Cerebellar cortex (tissue), 1 donor: ENCODE results near the gene HAUS7.

Experiments
- DNase-seq: peaks from one replicate; pipeline ENCODE4 v3.0.0-alpha.2; 2015; ENCODE audit warnings: low spot score

HAUS7 gene

GRCh38 chrX:153438532-153438931, 31.8 kb downstream of the HAUS7 start:
- peak; percentile 43 for DNase-seq

DNA sequence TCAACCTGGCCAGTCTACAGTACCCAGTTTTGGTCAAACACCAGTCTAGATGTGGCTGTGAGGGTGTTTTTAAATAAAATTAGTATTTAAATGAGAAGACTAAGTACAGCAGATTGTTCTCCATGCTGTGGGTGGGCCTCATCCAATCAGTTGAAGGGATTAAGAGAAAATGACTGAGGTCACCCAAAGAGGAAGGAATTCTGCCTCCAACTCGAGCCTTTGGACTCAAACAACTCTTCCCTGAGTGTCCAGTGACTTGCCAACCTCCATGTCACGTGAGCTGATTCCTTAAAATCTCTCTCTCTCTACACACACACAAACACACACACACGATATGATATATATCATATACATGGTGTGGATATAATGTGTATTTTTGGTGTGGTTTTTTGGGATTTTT, 34.5 kb downstream of the HAUS7 start:
- DNase-seq: no peak

DNA sequence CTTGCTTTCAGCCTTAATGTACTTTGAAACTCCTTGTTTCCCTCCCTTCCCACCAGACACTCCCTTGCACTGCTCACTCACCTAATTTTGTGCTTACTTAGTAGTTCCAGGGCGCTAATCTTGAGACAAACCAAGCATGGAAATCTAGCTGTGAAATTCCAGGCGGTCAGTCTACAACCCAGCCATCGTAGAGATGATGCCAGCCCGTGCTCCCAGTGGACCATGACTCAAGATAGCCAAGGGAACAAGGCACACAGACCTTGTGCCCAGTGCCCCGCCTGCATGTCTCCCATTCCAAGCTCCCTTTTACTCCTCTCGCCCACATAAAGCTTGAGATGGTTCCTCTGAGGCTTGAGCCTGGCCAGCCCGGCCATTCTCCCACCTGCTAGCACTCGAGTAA, 35.6 kb downstream of the HAUS7 start:
- DNase-seq: no peak

DNA sequence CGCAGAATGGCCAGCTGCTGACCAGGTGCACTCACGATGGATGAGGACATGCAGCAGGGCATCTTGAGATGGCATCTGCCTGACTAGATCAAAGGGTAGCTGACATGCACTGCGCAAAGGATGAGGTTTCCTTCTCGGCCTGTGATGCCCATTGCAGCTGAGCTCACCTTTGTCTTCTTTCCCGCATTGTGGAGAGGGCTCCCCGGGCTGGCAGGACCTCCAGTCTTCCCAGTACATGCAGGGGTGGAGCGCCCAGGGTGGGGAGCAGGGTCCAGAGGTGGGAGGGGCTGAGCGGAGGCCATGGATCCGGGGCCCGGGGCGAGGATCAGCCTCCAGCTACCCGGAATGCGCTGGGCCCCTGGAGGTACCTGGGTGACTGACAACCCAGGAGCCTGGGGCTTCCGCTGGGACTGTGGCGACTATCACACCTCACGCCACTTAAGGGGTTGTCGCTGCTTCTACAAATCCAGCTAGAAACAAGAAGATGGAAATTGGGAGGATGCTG, 36.5 kb downstream of the HAUS7 start:
- DNase-seq: no peak

DNA sequence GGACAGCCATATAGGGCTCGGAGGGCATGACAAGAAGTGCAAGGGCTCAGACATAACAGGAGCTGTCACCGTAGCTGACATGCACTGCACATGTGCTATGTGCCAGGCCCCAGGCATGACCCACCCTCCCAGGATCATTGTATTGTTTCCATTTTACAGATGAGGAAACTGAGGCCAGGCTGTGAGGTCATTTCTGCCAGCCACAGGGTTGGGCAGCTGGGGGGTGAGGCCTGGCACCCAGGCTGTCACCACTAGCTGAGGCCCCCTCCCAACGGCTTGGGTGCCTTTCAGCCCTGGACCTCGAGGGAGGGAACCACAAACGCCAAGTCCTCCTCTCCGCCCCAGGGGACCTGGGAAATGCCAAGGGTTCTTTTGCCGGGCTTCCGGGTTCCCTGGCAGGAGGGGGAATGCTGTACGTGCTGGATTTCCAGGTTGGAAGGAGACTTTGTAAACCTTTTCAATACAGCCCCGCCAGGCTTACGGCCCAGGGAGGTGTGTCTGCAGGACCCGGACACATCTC, 37.2 kb downstream of the HAUS7 start:
- no peak for DNase-seq

DNA sequence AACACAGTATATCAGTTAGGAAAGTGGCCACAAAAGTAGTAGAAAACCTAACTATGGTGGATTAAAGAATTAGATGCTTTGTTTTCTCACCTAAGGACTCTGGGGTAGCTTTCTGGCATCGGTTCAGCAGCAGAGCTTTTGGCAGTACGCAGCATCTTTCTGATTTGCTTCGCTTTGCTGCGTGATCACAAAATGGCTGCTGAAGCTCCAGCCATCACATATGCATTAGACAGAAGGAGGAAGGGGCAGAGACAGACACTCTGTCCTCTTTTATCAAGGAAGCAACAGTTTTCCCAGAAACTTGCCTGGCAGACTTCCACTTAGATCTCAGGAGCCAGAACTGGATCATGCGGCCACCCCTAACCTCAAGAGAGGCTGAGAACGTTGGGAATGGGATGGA, 39.6 kb downstream of the HAUS7 start:
- no peak for DNase-seq

- no peak for DNase-seq
Measured at GRCh38 chrX:153426204-153426603, 44.2 kb downstream of the HAUS7 start.

GRCh38 chrX:153423652-153424051, 46.7 kb downstream of the HAUS7 start:
- DNase-seq: no peak

DNA sequence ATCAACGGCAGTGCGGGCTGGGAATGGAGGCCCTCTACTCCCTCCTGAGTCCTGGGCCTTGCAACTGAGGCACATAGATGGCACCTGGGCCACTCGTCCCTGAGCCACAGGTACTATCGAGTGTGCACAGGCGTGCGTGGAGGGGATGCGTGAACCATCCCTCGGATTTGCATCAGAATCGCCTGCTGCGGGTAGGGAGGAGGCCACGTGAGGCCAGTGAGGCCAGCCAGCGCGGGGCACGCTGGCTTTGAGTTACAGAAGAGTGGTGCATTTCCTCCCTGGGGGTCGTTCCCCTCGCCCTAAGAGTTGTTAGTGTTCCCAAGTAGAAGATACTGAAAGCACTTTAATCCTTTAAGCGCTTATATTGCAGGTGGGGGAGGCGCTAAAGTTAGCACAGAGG, 48.5 kb downstream of the HAUS7 start:
- DNase-seq: no peak

DNA sequence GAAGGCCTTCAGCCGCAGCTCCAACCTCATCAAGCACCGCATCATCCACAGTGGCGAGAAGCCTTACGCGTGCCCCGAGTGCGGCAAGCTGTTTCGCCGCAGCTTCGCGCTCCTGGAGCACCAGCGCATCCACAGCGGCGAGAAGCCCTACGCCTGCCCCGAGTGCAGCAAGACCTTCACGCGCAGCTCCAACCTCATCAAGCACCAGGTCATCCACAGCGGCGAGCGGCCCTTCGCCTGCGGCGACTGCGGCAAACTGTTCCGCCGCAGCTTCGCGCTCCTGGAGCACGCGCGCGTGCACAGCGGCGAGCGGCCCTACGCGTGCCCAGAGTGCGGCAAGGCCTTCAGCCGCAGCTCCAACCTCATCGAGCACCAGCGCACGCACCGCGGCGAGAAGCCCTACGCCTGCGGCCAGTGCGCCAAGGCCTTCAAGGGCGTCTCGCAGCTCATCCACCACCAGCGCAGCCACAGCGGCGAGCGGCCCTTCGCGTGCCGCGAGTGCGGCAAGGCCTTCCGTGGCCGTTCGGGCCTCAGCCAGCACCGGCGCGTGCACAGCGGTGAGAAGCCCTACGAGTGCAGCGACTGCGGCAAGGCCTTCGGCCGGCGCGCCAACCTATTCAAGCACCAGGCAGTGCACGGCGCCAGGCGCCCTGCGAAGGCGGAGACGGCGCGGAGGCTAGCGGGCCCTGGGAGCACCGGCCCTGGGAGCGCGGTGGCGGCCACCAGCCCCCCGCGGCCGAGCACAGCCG, 49.4 kb downstream of the HAUS7 start:
- no peak for DNase-seq

DNA sequence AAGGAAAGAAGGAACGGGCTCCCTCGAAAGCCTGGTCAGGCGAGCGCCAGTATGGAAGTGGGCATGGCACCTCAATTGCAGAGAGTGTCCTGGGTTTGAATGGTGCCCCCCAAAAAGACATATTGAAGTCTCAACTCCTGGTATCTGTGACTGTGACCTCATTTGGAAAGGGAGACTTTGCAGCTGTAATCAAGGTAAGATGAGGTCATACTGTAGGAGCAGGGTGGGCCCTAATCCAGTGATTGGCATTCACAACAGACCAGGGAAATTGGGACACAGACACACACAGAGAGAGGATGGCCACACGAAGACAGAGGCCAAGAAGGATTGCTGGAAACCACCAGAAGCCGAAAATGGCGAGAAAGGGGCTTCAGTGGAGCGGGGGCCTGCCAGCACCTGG, 52.7 kb downstream of the HAUS7 start:
- DNase-seq: no peak

GRCh38 chrX:153416781-153417450, 53.5 kb downstream of the HAUS7 start:
- DNase-seq: no peak

- DNase-seq: no peak
Measured at GRCh38 chrX:153414856-153415510, 55.4 kb downstream of the HAUS7 start.

GRCh38 chrX:153413731-153414130, 56.6 kb downstream of the HAUS7 start:
- DNase-seq: no peak

- peak; percentile 10 for DNase-seq
Measured at GRCh38 chrX:153412746-153413720, 57.3 kb downstream of the HAUS7 start.

DNA sequence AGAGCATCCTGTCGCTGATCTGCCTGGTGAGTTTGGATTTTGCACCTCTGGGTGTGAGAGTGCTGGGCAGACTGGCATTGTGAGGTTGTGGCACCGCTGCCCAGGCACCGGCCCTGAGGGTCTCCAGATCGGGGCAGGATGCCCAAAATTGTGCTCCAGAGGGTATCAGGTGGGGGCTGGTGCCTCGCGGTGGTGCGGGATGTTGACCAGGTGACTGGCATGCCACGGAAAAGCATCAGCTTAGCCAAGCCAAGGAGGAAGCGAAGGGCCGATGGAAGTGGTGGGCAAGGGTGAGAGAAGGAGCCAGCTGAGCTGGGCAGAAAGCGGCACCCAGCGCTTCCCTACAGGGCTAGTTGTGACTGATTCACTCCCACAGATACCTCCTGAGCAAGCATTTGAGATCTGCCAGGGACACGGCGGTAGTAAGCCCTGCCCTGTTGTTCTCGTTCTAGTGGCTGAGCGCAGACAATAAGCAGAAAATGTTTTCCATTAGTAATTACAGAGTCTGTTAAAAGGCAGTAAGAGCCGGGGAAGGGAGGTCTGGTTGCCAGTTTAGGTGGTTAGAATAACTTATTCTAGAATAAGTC, 58.3 kb downstream of the HAUS7 start:
- DNase-seq: peak; percentile 21

DNA sequence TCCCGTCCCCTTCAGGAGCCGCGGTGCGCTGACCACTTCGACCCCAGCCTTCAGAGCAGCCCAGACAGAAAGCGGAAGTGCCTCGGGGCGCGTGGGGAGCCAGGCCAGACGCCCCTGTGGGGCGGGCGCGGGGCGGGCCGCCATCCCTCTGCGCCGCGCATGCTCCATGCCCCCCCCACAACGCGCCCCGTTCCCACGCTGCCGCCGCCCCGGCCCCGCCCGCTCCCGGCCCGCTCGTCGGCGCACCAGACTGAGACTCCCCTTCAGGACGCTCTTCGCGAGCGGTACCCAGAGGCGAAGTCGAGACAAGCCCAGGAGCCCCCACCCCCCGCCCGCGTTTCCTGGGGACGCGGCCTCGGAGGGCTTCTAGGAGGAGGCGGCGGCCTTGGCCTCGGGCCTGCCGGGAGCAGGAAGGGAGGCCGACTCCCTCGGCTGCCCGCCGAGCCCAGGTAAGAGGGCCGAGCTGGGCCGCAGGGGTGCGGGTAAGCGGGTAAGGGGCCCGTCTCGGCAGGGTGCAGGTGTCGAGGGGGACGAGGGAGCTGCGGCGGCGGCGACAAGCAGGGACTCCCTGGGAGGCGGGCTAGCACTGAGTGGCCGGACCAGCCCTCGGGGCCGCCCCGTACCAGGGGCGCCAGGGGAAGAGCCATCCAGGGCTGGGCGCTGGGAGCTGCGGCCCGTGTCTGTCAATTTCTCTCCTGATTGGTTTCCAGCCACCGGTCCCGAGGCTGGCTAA, 59.0 kb downstream of the HAUS7 start, which contains the start of gene ZFP92:
Gene ZFP92, plus strand, starts transcription at position 218 of the 733 bp plus-strand sequence. CDS start 6,851 bp downstream, outside the sequence.
- peak; percentile 5 for DNase-seq

GRCh38 chrX:153410888-153411254, 59.5 kb downstream of the HAUS7 start:
- no peak for DNase-seq

GRCh38 chrX:153410373-153410772, 60.0 kb downstream of the HAUS7 start:
- DNase-seq: no peak

GRCh38 chrX:153409414-153410101, 60.8 kb downstream of the HAUS7 start:
- DNase-seq: no peak
